ENCODE measurements around the gene MAGI2. TPM values are rescaled to one million over a fixed set of nuclear protein-coding genes. Genes with fewer than 3 reads are reported as not detected.

MAGI2 gene
- total RNA-seq, 1 donor from 2014 or later = 2.5 TPM

DNA sequence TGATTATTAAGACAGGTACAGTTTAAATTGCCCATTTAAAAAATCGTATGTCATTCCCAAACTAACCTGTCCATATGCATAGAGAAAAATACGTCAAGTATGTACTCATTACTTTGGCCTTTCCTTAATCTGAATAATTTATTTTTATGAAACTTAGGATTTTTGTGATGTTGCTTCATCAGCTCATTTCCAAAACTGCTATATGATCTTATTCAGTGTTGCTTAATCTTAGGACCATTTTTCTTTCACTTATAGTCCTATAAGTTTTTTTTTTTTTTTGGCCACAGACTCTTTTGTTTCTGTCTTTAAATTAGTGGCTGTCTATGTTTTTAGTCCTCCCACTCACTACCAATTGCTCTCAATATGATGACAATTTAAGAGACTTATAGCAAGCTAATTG, 1309.8 kb downstream of the MAGI2 start:
- Histone ChIP-seq H3K27me3 (ENCODE audit: control insufficient read depth, insufficient read depth, low read length) (no peaks in the 10 kb centered on the region), H3K4me3 (ENCODE audit: low read depth, low read length) (no peak overlapping the region), H3K36me3 (ENCODE audit: control insufficient read depth, insufficient read depth, low read length) (no peaks in the 10 kb centered on the region)

DNA sequence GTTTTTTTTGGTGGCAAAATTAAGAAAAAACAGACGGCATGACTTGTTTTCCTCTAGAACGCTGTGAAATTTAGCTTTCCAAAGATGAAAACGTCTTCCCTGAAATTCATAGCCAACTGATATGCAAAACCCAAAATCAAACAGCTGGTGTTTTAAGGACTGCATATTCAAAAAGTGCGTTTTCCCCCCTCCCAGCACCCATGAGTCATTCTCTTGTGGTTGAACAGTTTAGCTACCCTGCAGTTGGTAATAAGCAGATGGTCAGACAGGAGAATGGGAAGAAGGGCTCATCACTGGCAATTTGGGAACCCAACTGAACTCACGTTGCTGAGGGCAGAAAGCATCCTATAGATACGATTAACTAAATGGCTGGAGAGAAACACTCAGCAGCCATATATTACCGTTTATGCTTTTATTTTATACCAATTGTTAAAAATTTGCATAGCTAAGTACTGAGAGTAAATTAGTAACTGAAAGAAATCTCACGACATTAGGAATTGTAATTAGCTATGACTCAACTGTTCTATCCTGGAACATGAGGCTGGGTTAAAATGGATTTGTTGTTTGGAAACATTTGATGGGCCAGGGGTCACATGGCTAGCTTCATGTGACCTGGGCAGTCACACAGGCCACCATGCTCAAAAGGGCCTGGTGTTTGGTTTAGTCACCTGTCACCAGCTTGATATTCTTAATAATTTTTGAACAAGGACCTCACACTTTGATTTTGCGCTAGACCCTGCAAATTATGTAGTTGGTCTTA, 1311.8 kb downstream of the MAGI2 start:
- Histone ChIP-seq H3K27me3 (ENCODE audit: control insufficient read depth, insufficient read depth, low read length) (no peaks in the 10 kb centered on the region), H3K36me3 (ENCODE audit: control insufficient read depth, insufficient read depth, low read length) (no peaks in the 10 kb centered on the region), H3K4me3 (ENCODE audit: low read depth, low read length) (no peak overlapping the region)
- TF ChIP-seq, protein P1, sequence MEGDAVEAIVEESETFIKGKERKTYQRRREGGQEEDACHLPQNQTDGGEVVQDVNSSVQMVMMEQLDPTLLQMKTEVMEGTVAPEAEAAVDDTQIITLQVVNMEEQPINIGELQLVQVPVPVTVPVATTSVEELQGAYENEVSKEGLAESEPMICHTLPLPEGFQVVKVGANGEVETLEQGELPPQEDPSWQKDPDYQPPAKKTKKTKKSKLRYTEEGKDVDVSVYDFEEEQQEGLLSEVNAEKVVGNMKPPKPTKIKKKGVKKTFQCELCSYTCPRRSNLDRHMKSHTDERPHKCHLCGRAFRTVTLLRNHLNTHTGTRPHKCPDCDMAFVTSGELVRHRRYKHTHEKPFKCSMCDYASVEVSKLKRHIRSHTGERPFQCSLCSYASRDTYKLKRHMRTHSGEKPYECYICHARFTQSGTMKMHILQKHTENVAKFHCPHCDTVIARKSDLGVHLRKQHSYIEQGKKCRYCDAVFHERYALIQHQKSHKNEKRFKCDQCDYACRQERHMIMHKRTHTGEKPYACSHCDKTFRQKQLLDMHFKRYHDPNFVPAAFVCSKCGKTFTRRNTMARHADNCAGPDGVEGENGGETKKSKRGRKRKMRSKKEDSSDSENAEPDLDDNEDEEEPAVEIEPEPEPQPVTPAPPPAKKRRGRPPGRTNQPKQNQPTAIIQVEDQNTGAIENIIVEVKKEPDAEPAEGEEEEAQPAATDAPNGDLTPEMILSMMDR (IDR thresholded peaks at IDR 0.05; ENCODE audit: insufficient read depth, low read length, poor library complexity, severe bottlenecking) = no peak
- DNase-seq (ENCODE audit: low read depth) = no peak

More for the DNA sequence above, 1309.8 kb downstream of the MAGI2 start:
- no peak for DNase-seq (ENCODE audit: low read depth)
- TF ChIP-seq, protein P1 (IDR thresholded peaks at IDR 0.05; ENCODE audit: insufficient read depth, low read length, poor library complexity, severe bottlenecking) = no peak

DNA sequence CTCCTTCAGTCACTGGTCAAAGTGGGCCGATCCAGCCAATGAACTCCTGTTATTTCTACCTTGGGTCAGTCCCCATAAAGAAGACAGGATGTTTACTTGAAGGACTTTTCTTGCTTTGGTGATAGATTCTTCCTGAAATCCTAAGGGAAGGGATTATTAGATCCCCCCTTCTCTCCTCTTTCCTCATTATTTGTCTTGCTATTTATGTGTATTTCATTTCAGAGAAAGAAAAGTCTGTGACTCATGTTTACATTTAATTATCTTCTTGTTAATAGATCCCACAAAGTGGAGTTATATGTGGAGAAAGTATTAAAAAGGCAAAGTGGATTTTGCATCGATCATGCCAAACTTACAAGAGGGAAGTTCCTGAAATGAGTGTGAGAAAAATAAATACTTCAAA, 1313.4 kb downstream of the MAGI2 start:
- H3K27me3 ChIP-seq (ENCODE audit: control insufficient read depth, insufficient read depth, low read length) = no peaks in the 10 kb centered on the region
- no peaks in the 10 kb centered on the region for H3K36me3 ChIP-seq (ENCODE audit: control insufficient read depth, insufficient read depth, low read length)
- TF ChIP-seq, protein P1 (IDR thresholded peaks at IDR 0.05; ENCODE audit: insufficient read depth, low read length, poor library complexity, severe bottlenecking) = no peak
- H3K4me3 ChIP-seq (ENCODE audit: low read depth, low read length) = no peak overlapping the region
- no peak for DNase-seq (ENCODE audit: low read depth)

DNA sequence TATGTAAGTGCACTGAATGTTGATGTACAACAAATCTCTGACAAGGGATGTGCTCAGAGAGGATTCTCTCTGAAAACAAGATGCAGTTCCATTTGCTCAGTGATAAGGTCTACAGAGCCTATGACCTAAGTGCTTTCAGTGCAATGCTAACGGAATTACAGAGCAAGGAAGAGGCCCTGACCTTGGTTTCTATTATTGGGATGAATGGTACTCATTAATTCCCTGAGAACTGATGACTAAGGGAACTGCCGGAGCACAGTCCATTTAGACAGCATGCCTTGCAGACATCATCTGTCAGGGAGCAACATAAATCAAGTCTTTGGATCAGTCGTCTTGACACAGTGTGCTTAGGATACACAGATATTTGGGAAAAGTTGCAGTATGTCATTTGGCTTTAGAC, 1314.1 kb downstream of the MAGI2 start:
- Histone ChIP-seq H3K27me3 (ENCODE audit: control insufficient read depth, insufficient read depth, low read length) (no peaks in the 10 kb centered on the region), H3K4me3 (ENCODE audit: low read depth, low read length) (no peak overlapping the region), H3K36me3 (ENCODE audit: control insufficient read depth, insufficient read depth, low read length) (no peaks in the 10 kb centered on the region)
- TF ChIP-seq, protein P1 (IDR thresholded peaks at IDR 0.05; ENCODE audit: insufficient read depth, low read length, poor library complexity, severe bottlenecking) = no peak
- DNase-seq (ENCODE audit: low read depth) = peak; percentile 55

DNA sequence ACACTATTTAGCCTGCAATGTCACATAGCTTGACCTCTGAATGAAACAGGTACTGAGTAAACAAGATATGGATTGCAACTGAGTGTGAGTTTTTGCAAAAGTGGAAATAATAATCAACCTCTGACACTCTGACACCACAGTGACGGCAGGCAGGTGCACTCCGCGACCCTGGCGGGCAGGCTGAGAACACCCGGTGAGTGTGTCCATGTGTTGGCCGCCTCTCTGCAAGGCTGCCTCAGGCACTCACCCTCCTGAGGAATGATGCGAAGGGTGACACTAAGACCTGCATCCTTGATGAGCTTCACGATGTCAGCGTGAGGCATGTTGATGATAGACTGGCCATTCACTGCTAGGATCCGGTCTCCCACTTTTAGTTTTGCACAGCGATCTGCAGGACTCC, 1318.7 kb downstream of the MAGI2 start:
- Histone ChIP-seq H3K27me3 (ENCODE audit: control insufficient read depth, insufficient read depth, low read length) (no peaks in the 10 kb centered on the region), H3K4me3 (ENCODE audit: low read depth, low read length) (no peak overlapping the region), H3K36me3 (ENCODE audit: control insufficient read depth, insufficient read depth, low read length) (no peaks in the 10 kb centered on the region)
- no peak for DNase-seq (ENCODE audit: low read depth)
- TF ChIP-seq, protein P1 (IDR thresholded peaks at IDR 0.05; ENCODE audit: insufficient read depth, low read length, poor library complexity, severe bottlenecking) = no peak

DNA sequence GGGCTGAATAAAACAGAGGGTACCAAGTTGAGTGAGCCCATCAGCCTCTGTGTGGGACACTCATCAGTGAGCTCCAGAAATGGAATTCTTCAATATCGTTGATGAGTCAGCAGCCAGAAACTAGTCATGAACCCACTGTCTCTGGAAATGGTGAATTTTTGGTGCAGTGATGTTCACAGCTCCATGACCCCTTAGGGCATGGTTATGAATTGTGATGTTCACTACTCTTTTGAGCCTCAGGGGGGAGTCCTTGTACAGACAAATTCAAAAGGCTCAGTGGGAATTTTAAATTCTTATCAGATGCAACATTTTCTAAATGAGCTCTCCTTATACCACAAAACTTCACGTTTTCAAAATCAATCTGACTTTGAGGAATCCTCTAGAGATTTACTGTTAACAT, 1319.2 kb downstream of the MAGI2 start:
- DNase-seq (ENCODE audit: low read depth) = no peak
- Histone ChIP-seq H3K27me3 (ENCODE audit: control insufficient read depth, insufficient read depth, low read length) (no peaks in the 10 kb centered on the region), H3K36me3 (ENCODE audit: control insufficient read depth, insufficient read depth, low read length) (no peaks in the 10 kb centered on the region), H3K4me3 (ENCODE audit: low read depth, low read length) (no peak overlapping the region)
- TF ChIP-seq, protein P1 (IDR thresholded peaks at IDR 0.05; ENCODE audit: insufficient read depth, low read length, poor library complexity, severe bottlenecking) = peak; percentile 57

All from kidney epithelial cell (primary cell).